ENCODE measurements around the gene LTA. TPM values are rescaled to one million over a fixed set of nuclear protein-coding genes. Genes with fewer than 3 reads are reported as not detected.

The LTA gene
- total and polyA plus RNA-seq, 2 donors (not counting 3 experiments of a cell fraction or from before 2014, with no cell fraction given) = 0.46 TPM; not detected in 1

DNA sequence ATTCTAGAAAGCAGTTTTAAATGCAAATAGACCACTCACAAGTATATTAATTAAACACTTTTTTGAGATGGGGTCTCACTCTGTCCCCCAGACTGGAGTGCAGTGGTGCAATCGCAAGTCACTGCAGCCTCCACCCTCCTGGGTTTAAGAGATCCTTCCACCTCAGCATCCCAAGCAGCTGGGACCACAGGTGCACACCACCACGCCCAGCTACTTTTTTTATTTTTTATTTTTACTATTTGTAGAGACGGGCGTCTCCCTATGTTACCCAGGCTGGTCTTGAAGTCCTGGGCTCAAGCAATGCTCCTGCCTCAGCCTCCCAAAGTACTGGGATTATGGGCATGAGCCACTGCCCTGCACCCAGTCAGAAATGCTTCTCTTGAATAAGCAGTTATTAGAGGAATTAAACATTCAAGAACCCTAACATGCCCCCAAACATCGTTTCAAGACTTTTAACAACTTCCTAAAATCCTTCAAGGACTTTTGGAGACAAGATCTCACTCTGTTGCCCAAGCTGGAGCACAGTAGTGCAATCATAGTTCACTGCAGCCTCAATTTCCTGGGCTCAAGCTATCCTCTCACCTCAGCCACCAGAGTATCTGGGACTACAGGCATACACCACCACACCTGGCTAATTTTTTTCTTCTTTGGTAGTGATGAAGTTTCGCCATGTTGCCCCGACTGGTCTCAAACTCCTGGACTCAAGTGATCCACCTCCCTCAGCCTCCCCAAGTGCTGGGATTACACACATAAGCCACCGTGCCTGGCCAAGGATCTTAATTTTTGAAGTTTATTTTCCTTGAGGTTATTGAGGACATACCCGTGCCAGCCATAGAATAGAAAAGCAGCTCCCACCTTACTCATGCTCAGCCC is 40.1 kb upstream of the LTA start:
- dilution Hi-C loops (cut with MboI; ENCODE audit: extremely low pct_ligation_motif_present, low sequenced_read_pairs) (no loop called here), intact Hi-C loops (cut with micrococcal nuclease) (no loop called here)
- H3K4me3 ChIP-seq (replicated peaks in 1 of 3; ENCODE audit: insufficient read depth in 1 of 3, low read depth in 1 of 3, low read length in 3 of 3) = no peak overlapping the region
- H4K20me1 ChIP-seq (replicated peaks; ENCODE audit: control insufficient read depth, extremely low read depth, insufficient read depth, low read length) = no peaks in the 10 kb centered on the region
- no peak for TF ChIP-seq MYC (IDR thresholded peaks at IDR 0.05; ENCODE audit: low read depth, low read length)
- no peak for TF ChIP-seq POLR2AphosphoS5 (IDR thresholded peaks at IDR 0.05; ENCODE audit: insufficient read depth, low read depth, low read length)
- peak; percentile 26 for TF ChIP-seq POLR2A (IDR thresholded peaks at IDR 0.05; ENCODE audit: low read depth, low read length)
- TF ChIP-seq FOS (IDR thresholded peaks at IDR 0.05; ENCODE audit: borderline replicate concordance, insufficient read depth, low read length) = no peak
- TF ChIP-seq GATA2 (IDR thresholded peaks at IDR 0.05; ENCODE audit: insufficient read depth, insufficient read length, low read depth, low read length) = no peak
- no peaks in the 10 kb centered on the region for H3K9me1 ChIP-seq (replicated peaks; ENCODE audit: control insufficient read depth, extremely low read depth, insufficient read depth, low read length)
- H3K4me1 ChIP-seq (ENCODE audit: control insufficient read depth, extremely low read depth, insufficient read depth, low read length) = peaks cover 5% of the 10 kb centered on the region
- H3K9me3 ChIP-seq (replicated peaks; ENCODE audit: control insufficient read depth, insufficient read depth, low read length) = no peaks in the 10 kb centered on the region
- BruUV-seq (replicated peaks) = no TSS peak
- H3K4me2 ChIP-seq (ENCODE audit: insufficient read depth, low read length) = no peak overlapping the region
- no peak overlapping the region for H3K27ac ChIP-seq (ENCODE audit: insufficient read depth, low read depth, low read length)
- ChIA-PET POLR2A (interaction anchor here (0.8 to 1.6 kb wide), 2 partner anchors 10 to 37 kb away, joined by 3 to 4 read pairs; partner anchors contain the start of gene DDX39B), CTCF (interaction anchor here (1.0 to 1.6 kb wide), 4 partner anchors 10 to 49 kb away, joined by 3 to 7 read pairs (median 4); partner anchors contain the start of gene DDX39B)
- H3K9ac ChIP-seq (replicated peaks; ENCODE audit: extremely low read depth, insufficient read depth, low read length) = no peak overlapping the region
- H3K36me3 ChIP-seq (ENCODE audit: control insufficient read depth in 2 of 2, extremely low read depth in 1 of 2, insufficient read depth in 2 of 2, low read length in 2 of 2) = peaks cover 39 to 56% of the 10 kb centered on the region in 2 experiments
- no peak overlapping the region for H2AFZ ChIP-seq (ENCODE audit: low read depth, low read length)
- no peaks in the 10 kb centered on the region for H3K27me3 ChIP-seq (ENCODE audit: control insufficient read depth in 2 of 2, insufficient read depth in 2 of 2, low read length in 2 of 2)
- H3K79me2 ChIP-seq (ENCODE audit: control insufficient read depth, insufficient read depth, low read length) = peaks cover 38% of the 10 kb centered on the region
- DNase-seq (ENCODE audit: low read depth, low spot score) (no peak), FAIRE-seq (peak; percentile 56)
